ENCODE data around the gene ATP5F1C. TPM values are rescaled to one million over a fixed set of nuclear protein-coding genes. Genes with fewer than 3 reads are reported as not detected.
A peak's percentile ranks its signal among the peaks of the same experiment; 100 is the strongest.

Gene ATP5F1C
- total RNA-seq, 1 experiment from 2014 or later = 292 TPM

GRCh38 chr10:7817576-7817975 lies 29.6 kb downstream of the ATP5F1C start:
- ChIA-PET POLR2A (interaction anchor here (1.4 to 1.8 kb wide), 2 partner anchors 9 to 30 kb away, joined by 3 to 5 read pairs; partner anchors contain the start of genes ATP5F1C and KIN), CTCF (no interaction called here), RAD21 (ENCODE audit: low non-redundant PET in 1 of 2, low total read pairs in 2 of 2, uncharacterized antibody in 2 of 2, unreplicated experiment in 2 of 2) (no interaction called here)
- 0 out of 2 replicates have a peak overlapping the region, but pooled peaks have one; percentile 35 for H3K27ac ChIP-seq (ENCODE audit: low read depth, low read length)
- no peaks in the 10 kb centered on the region for H3K36me3 ChIP-seq (ENCODE audit: control insufficient read depth in 1 of 2, insufficient read depth in 2 of 2, low read length in 2 of 2)
- H3K4me3 ChIP-seq (replicated peaks in 1 of 2; ENCODE audit: low read depth in 1 of 2, low read length in 2 of 2) = peak overlapping the region; percentile 92 to 96
- peak overlapping the region; percentile 77 for H3K9ac ChIP-seq (ENCODE audit: low read length)
- peaks cover 9 to 15% of the 10 kb centered on the region in 2 experiments; a peak in 3 of 4 replicates for H3K4me1 ChIP-seq (ENCODE audit: control insufficient read depth in 1 of 2, insufficient read depth in 2 of 2, low read length in 2 of 2)
- TF ChIP-seq RAD21 (IDR thresholded peaks at IDR 0.05; ENCODE audit: low read depth) (no peak), MAX (IDR thresholded peaks at IDR 0.05) (no peak), SIN3A (IDR thresholded peaks at IDR 0.05; ENCODE audit: low read depth) (no peak)
- H3K4me2 ChIP-seq (ENCODE audit: low read length) = peak overlapping the region; percentile 93
- no peaks in the 10 kb centered on the region for H3K9me3 ChIP-seq (ENCODE audit: control insufficient read depth in 1 of 2, insufficient read depth in 1 of 2, low read depth in 1 of 2, low read length in 2 of 2)
- H4K20me1 ChIP-seq (ENCODE audit: insufficient read depth) = no peaks in the 10 kb centered on the region
- no TSS peak for BruUV-seq (replicated peaks)
- ATAC-seq (no peak), DNase-seq (ENCODE audit: low read depth, low spot score) (no peak)
- H3K9me2 ChIP-seq (ENCODE audit: insufficient read depth) = no peaks in the 10 kb centered on the region
- intact Hi-C loops (cut with micrococcal nuclease) = loop anchor here (5.0 kb wide), 1 partner anchor 1535 kb away; no protein-coding TSS in a partner anchor
- no peaks in the 10 kb centered on the region for H3K27me3 ChIP-seq (ENCODE audit: insufficient read depth, low read length)
- H3K79me2 ChIP-seq (ENCODE audit: insufficient read depth, low read length) = peaks cover 21% of the 10 kb centered on the region
- H2AFZ ChIP-seq (ENCODE audit: low read depth, low read length, poor library complexity, severe bottlenecking) = peak overlapping the region; percentile 77

- H3K27me3 ChIP-seq (ENCODE audit: insufficient read depth, low read length) = no peaks in the 10 kb centered on the region
- H3K9me3 ChIP-seq (ENCODE audit: control insufficient read depth in 1 of 2, insufficient read depth in 1 of 2, low read depth in 1 of 2, low read length in 2 of 2) = no peaks in the 10 kb centered on the region
- H3K9ac ChIP-seq (ENCODE audit: low read length) = peak overlapping the region; percentile 77
- RAD21 ChIA-PET (ENCODE audit: low non-redundant PET in 1 of 2, low total read pairs in 2 of 2, uncharacterized antibody in 2 of 2, unreplicated experiment in 2 of 2) = no interaction called here
- no peaks in the 10 kb centered on the region for H4K20me1 ChIP-seq (ENCODE audit: insufficient read depth)
- TF ChIP-seq ZFX (IDR thresholded peaks at IDR 0.05) (no peak), EZH2phosphoT487 (IDR thresholded peaks at IDR 0.05; ENCODE audit: borderline replicate concordance) (no peak), FOSL1 (IDR thresholded peaks at IDR 0.05; ENCODE audit: low read depth) (no peak), ATF3 (IDR thresholded peaks at IDR 0.05) (no peak), RAD21 (IDR thresholded peaks at IDR 0.05; ENCODE audit: low read depth) (no peak), SP1 (IDR thresholded peaks at IDR 0.05; ENCODE audit: low read depth) (no peak), YY1 (IDR thresholded peaks at IDR 0.05; ENCODE audit: extremely low read depth, insufficient replicate concordance, low read depth, low read length) (no peak), SRF (IDR thresholded peaks at IDR 0.05; ENCODE audit: low read depth) (no peak), CBX3 (IDR thresholded peaks at IDR 0.05; ENCODE audit: low read depth) (no peak), JUND (IDR thresholded peaks at IDR 0.05) (no peak), ELF1 (IDR thresholded peaks at IDR 0.05; ENCODE audit: borderline replicate concordance, low read depth) (no peak)
- POLR2A ChIA-PET = interaction anchor here (1.4 to 1.8 kb wide), 2 partner anchors 9 to 30 kb away, joined by 3 to 5 read pairs; partner anchors contain the start of genes ATP5F1C and KIN
- H3K9me2 ChIP-seq (ENCODE audit: insufficient read depth) = no peaks in the 10 kb centered on the region
- intact Hi-C loops (cut with micrococcal nuclease) = loop anchor here (2.0 to 5.0 kb wide), 2 partner anchors 29 to 1536 kb away; partner anchors contain the start of gene ATP5F1C
- BruUV-seq (replicated peaks) = TSS peak; percentile 87
- H3K36me3 ChIP-seq (ENCODE audit: control insufficient read depth in 1 of 2, insufficient read depth in 2 of 2, low read length in 2 of 2) = no peaks in the 10 kb centered on the region
- DNase-seq (ENCODE audit: low read depth, low spot score) (no peak), ATAC-seq (peak; percentile 42)
- H3K27ac ChIP-seq (ENCODE audit: low read depth, low read length) = peak overlapping the region; percentile 35; the same call in 1 of the 2 replicates
- H3K4me1 ChIP-seq (ENCODE audit: control insufficient read depth in 1 of 2, insufficient read depth in 2 of 2, low read length in 2 of 2) = peaks cover 9 to 15% of the 10 kb centered on the region in 2 experiments; a peak in 3 of 4 replicates
- peak overlapping the region; percentile 77 for H2AFZ ChIP-seq (ENCODE audit: low read depth, low read length, poor library complexity, severe bottlenecking)
- peak overlapping the region; percentile 93 for H3K4me2 ChIP-seq (ENCODE audit: low read length)
- CTCF ChIA-PET = no interaction called here
- H3K79me2 ChIP-seq (ENCODE audit: insufficient read depth, low read length) = peaks cover 21% of the 10 kb centered on the region
- H3K4me3 ChIP-seq (replicated peaks in 1 of 2; ENCODE audit: low read depth in 1 of 2, low read length in 2 of 2) = peak overlapping the region; percentile 92 to 96
Observed at GRCh38 chr10:7817984-7818294, 30.0 kb downstream of the ATP5F1C start.
